Gastrocnemius medialis (tissue), 4 donors: ENCODE measurements around the gene SVOP. TPM values are rescaled to one million over a fixed set of nuclear protein-coding genes. Genes with fewer than 3 reads are reported as not detected.

ENCODE experiments used
- ATAC-seq, 2 donors: fragments of 150-250 bp; one replicate each; pipeline ENCODE4 v1.9.1; 2016
- DNase-seq, 2 donors: peaks; one replicate each; pipeline ENCODE4 v3.0.0-alpha.2; 2019
- H3K27ac ChIP-seq, 4 donors: fragments of 200-600 bp; sonication (generic); 1 replicate in 1 of 4; 2 replicates in 3 of 4; pipeline ENCODE4 v1.5.1; 2016 to 2018; ENCODE audit warnings: mild to moderate bottlenecking in 2 of 4, moderate library complexity in 1 of 4
- H3K27me3 ChIP-seq, 3 donors: fragments of 200-600 bp; sonication (generic) in 2 of 3; 1 replicate in 1 of 3; 2 replicates in 2 of 3; pipeline versions ENCODE4 v1.5.1 to v1.6.0; 2016 to 2019; ENCODE audit warnings: mild to moderate bottlenecking in 1 of 3, moderate library complexity in 1 of 3
- H3K36me3 ChIP-seq, 2 donors: fragments of 200-600 bp; sonication (generic) in 1 of 2; one replicate each; pipeline ENCODE4 v1.5.1; 2017 to 2018
- H3K4me1 ChIP-seq, 2 donors: fragments of 200-600 bp; sonication (generic) in 1 of 2; one replicate each; pipeline ENCODE4 v1.5.1; 2016 to 2017; ENCODE audit warnings: mild to moderate bottlenecking in 2 of 2
- H3K4me3 ChIP-seq, 4 donors: fragments of 200-600 bp; sonication (generic) in 3 of 4; 1 replicate in 1 of 4; 2 replicates in 3 of 4; pipeline ENCODE4 v1.5.1; 2016 to 2019; ENCODE audit warnings: mild to moderate bottlenecking in 2 of 4
- H3K9me3 ChIP-seq, 3 donors: fragments of 200-600 bp; sonication (generic) in 2 of 3; 1 replicate in 1 of 3; 2 replicates in 2 of 3; pipeline ENCODE4 v1.5.1; 2016 to 2019
- POLR2A ChIP-seq, 2 donors: fragments of 450-650 bp; IDR thresholded peaks; one replicate each; pipeline ENCODE4 v1.6.1; 2017; ENCODE audit warnings: antibody characterized with exemption in 2 of 2, mild to moderate bottlenecking in 2 of 2, moderate library complexity in 2 of 2
- in situ Hi-C, 4 donors: fragments of 200-750 bp; cut with MboI; loops; one replicate each; pipeline versions ENCODE4 v1.15.0 to v1.8.0; 2017; ENCODE audit warnings: low sequenced_read_pairs in 4 of 4
- intact Hi-C: fragments of 100-400 bp; cut with DNase I; formaldehyde crosslinking; loops from one replicate; pipeline ENCODE4 v1.15.1; 2023; ENCODE audit warnings: low total_unique reads
- total RNA-seq, 4 donors: library from RNA; depleted of rRNA; stranded (reverse); fragments of >200 nt; gene quantifications; one replicate each; pipeline versions ENCODE4 v1.1.0 to v1.2.3, GENCODE V29; 2016
- TF ChIP-seq, protein P1 (sequence below), 5 experiments: fragments of 450-650 bp in 3 of 5; fragments of 200-600 bp in 2 of 5; sonication (generic) in 2 of 5; IDR thresholded peaks in 4 of 5; conservative IDR thresholded peaks in 1 of 5; 1 replicate in 4 of 5; 2 replicates in 1 of 5; pipeline ENCODE4 v1.5.1; 2016 to 2019; ENCODE audit warnings: antibody characterized with exemption in 5 of 5, mild to moderate bottlenecking in 3 of 5, moderate library complexity in 3 of 5

The SVOP gene
- total RNA-seq, 4 donors from 2014 or later: 0.03 TPM; not detected in 3

DNA sequence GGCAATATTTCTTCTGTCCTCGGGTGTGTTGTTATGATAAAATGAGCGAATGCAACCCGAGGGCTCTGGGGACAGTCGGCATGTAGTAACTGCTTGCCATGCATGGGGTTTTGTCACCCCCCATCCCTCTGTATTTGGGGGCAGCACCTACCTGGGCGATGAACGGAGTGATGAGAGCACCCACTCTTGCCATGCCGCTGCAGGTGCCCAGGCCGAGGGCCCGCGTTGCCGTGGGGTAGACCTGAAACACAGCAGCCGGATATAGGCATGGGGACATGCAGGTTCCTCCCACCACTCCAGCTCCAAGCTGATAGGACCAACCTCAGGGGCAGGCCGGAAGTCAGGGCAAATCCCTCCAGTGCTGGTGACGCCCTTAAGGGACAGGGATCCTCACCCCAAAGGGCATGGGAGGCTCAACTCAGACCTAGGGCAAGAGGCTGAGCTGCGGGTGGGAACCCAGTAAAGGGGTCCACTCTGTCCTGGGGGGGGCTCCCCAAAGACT, 105.2 kb downstream of the SVOP start:
- no peak overlapping the region for H3K27ac ChIP-seq
- intact Hi-C loops: no loop called here
- no peaks in the 10 kb centered on the region for H3K36me3 ChIP-seq
- H3K4me3 ChIP-seq: no peak overlapping the region
- ATAC-seq: no peak
- H3K9me3 ChIP-seq: no peaks in the 10 kb centered on the region
- TF ChIP-seq, protein P1, sequence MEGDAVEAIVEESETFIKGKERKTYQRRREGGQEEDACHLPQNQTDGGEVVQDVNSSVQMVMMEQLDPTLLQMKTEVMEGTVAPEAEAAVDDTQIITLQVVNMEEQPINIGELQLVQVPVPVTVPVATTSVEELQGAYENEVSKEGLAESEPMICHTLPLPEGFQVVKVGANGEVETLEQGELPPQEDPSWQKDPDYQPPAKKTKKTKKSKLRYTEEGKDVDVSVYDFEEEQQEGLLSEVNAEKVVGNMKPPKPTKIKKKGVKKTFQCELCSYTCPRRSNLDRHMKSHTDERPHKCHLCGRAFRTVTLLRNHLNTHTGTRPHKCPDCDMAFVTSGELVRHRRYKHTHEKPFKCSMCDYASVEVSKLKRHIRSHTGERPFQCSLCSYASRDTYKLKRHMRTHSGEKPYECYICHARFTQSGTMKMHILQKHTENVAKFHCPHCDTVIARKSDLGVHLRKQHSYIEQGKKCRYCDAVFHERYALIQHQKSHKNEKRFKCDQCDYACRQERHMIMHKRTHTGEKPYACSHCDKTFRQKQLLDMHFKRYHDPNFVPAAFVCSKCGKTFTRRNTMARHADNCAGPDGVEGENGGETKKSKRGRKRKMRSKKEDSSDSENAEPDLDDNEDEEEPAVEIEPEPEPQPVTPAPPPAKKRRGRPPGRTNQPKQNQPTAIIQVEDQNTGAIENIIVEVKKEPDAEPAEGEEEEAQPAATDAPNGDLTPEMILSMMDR (IDR thresholded peaks at IDR 0.05 in 4 of 5, conservative IDR thresholded peaks at IDR 0.05 in 1 of 5): no peak
- TF ChIP-seq POLR2A (IDR thresholded peaks at IDR 0.05): no peak
- no peaks in the 10 kb centered on the region for H3K27me3 ChIP-seq
- in situ Hi-C loops: no loop called here
- H3K4me1 ChIP-seq: peaks cover 3 to 6% of the 10 kb centered on the region in 2 donors
- DNase-seq: no peak

DNA sequence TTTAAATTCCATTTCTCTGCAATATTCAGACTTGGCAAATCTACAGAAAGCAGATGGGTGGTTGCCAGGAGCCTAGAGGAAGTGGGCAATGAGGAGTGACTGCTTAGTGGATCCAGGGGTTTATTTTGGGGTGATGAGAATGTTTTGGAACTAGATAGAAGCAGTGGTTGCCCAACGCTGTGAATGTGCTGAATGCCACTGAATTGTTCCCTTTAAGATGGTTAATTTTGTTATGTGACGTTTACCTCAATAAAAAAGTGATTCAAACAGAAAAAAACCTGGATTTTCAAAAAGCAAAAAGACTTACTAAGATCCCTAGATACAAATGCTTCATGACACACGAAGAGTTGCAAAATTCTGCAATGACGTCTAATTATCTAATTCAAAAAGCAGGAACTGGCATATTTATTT, 106.7 kb downstream of the SVOP start:
- H3K4me1 ChIP-seq: peaks cover 3 to 6% of the 10 kb centered on the region in 2 donors
- no peaks in the 10 kb centered on the region for H3K36me3 ChIP-seq
- H3K9me3 ChIP-seq: no peaks in the 10 kb centered on the region
- TF ChIP-seq POLR2A (IDR thresholded peaks at IDR 0.05): no peak
- TF ChIP-seq, protein P1 (IDR thresholded peaks at IDR 0.05 in 4 of 5, conservative IDR thresholded peaks at IDR 0.05 in 1 of 5): no peak
- peak in 1 of 2 donors; percentile 58 for ATAC-seq
- intact Hi-C loops (no loop called here), in situ Hi-C loops (no loop called here)
- peak in 1 of 2 donors; percentile 17 for DNase-seq
- H3K27me3 ChIP-seq: no peaks in the 10 kb centered on the region
- no peak overlapping the region for H3K27ac ChIP-seq
- no peak overlapping the region for H3K4me3 ChIP-seq

DNA sequence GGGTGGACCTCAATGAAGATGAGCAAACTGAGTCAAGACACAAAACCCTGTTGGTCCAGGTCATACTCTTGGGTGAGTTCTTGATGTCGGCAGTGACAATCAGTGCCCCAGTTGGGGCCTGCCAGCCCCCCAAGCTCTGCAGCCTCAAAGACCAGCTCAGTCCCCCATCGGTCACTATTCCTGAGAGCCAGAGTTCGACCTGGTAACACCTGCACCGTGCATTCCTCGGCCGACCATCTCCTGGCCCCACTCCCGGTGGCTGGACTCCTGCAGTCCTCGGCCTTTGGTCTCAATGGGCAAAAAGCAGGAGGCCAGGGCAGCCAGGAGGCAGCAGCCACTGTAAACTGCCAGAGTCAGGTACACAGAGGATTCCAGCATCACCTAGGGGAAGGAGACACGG, 108.5 kb downstream of the SVOP start:
- TF ChIP-seq, protein P1 (IDR thresholded peaks at IDR 0.05 in 4 of 5, conservative IDR thresholded peaks at IDR 0.05 in 1 of 5): no peak
- TF ChIP-seq POLR2A (IDR thresholded peaks at IDR 0.05): no peak
- in situ Hi-C loops: no loop called here

DNA sequence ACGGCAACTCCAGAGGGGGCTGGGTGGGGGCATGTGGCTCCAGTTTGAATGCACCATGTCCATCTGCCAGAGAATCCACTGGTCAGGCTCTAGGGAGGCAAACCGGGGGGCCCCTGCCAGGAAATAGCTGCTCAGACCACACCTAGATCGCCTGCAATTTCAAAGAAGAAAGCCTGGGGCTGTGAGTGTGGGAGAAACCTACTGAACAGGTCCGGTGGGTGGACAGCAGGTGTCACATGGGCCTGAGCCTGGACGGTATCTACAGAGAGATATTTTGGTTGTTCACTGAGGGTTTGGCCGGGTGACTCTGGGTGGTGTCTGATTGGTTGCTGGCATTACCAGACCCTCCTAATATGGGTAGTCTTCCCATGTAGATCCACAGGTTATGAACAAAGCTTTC, 109.0 kb downstream of the SVOP start:
- DNase-seq (no peak), ATAC-seq (no peak)
- TF ChIP-seq POLR2A (IDR thresholded peaks at IDR 0.05): no peak
- TF ChIP-seq, protein P1 (IDR thresholded peaks at IDR 0.05 in 4 of 5, conservative IDR thresholded peaks at IDR 0.05 in 1 of 5): no peak
- in situ Hi-C loops (no loop called here), intact Hi-C loops (no loop called here)
- no peaks in the 10 kb centered on the region for H3K4me1 ChIP-seq
- H3K27me3 ChIP-seq: no peaks in the 10 kb centered on the region
- H3K9me3 ChIP-seq: no peaks in the 10 kb centered on the region
- no peaks in the 10 kb centered on the region for H3K36me3 ChIP-seq
- no peak overlapping the region for H3K27ac ChIP-seq
- no peak overlapping the region for H3K4me3 ChIP-seq

More for the DNA sequence above, 108.5 kb downstream of the SVOP start:
- intact Hi-C loops: no loop called here
- no peaks in the 10 kb centered on the region for H3K9me3 ChIP-seq
- no peak for DNase-seq
- no peaks in the 10 kb centered on the region for H3K27me3 ChIP-seq
- no peak overlapping the region for H3K4me3 ChIP-seq
- no peak for ATAC-seq
- H3K36me3 ChIP-seq: no peaks in the 10 kb centered on the region
- no peaks in the 10 kb centered on the region for H3K4me1 ChIP-seq
- H3K27ac ChIP-seq: no peak overlapping the region

DNA sequence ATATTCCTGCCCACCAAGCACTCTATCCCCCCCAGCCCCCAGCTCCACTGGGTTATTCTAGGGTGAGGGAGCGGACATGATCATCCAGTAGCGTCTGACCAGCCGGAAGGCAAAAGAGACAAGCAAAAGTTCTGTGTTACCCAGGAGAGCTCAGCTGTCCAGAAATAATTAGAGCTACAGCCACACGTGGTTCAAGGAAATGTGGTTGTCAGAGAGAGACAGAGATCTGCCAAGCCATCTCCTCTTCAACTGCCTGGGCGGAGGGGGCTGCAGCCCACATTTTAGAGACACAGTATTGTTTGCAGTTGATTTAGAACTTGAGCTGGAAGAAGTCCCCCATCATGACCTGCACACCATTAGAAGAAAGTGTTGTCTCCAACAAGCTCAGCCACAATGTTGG, 110.5 kb downstream of the SVOP start:
- no peak for TF ChIP-seq POLR2A (IDR thresholded peaks at IDR 0.05)
- TF ChIP-seq, protein P1 (IDR thresholded peaks at IDR 0.05 in 4 of 5, conservative IDR thresholded peaks at IDR 0.05 in 1 of 5): no peak
- intact Hi-C loops: no loop called here
- in situ Hi-C loops: no loop called here
- no peak for DNase-seq
- Histone ChIP-seq H3K36me3 (no peaks in the 10 kb centered on the region), H3K27ac (no peak overlapping the region), H3K27me3 (no peaks in the 10 kb centered on the region), H3K9me3 (no peaks in the 10 kb centered on the region), H3K4me1 (no peaks in the 10 kb centered on the region), H3K4me3 (no peak overlapping the region)
- no peak for ATAC-seq
